HG02943 (cell line): ENCODE measurements around the gene ZXDC.

Experiments
- ATAC-seq: cut with Tn5 transposase; IDR thresholded peaks from one replicate; pipeline ENCODE4 v1.9.1; 2021; ENCODE audit warnings: mild to moderate bottlenecking, low read depth, moderate library complexity; ENCODE audit not compliant: unreplicated experiment

Gene ZXDC

GRCh38 chr3:126439346-126439967 lies 36.2 kb downstream of the ZXDC start:
- ATAC-seq, result no peak

- no peak for ATAC-seq
Observed at GRCh38 chr3:126438746-126439145, 36.9 kb downstream of the ZXDC start.

GRCh38 chr3:126438186-126438585 lies 37.5 kb downstream of the ZXDC start:
- no peak for ATAC-seq

GRCh38 chr3:126436826-126437717 lies 38.6 kb downstream of the ZXDC start:
- ATAC-seq, result no peak

GRCh38 chr3:126435456-126436315 lies 40.0 kb downstream of the ZXDC start:
- no peak for ATAC-seq

GRCh38 chr3:126434931-126435411 lies 40.7 kb downstream of the ZXDC start:
- ATAC-seq, result no peak

GRCh38 chr3:126434264-126434590 lies 41.5 kb downstream of the ZXDC start:
- ATAC-seq, result no peak

- no peak for ATAC-seq
Observed at GRCh38 chr3:126433496-126434263, 42.0 kb downstream of the ZXDC start.

- ATAC-seq, result no peak
Observed at GRCh38 chr3:126433105-126433430, 42.6 kb downstream of the ZXDC start.

GRCh38 chr3:126432361-126433104 lies 43.2 kb downstream of the ZXDC start:
- ATAC-seq, result no peak

- ATAC-seq, result no peak
Observed at GRCh38 chr3:126431103-126431534, 44.6 kb downstream of the ZXDC start.

- no peak for ATAC-seq
Observed at GRCh38 chr3:126424751-126425150, 50.9 kb downstream of the ZXDC start.

GRCh38 chr3:126424039-126424717 lies 51.5 kb downstream of the ZXDC start:
- no peak for ATAC-seq

GRCh38 chr3:126423191-126424038 lies 52.3 kb downstream of the ZXDC start:
- no peak for ATAC-seq

GRCh38 chr3:126422571-126423091 lies 53.1 kb downstream of the ZXDC start:
- ATAC-seq, result no peak

- no peak for ATAC-seq
Observed at GRCh38 chr3:126422121-126422520, 53.6 kb downstream of the ZXDC start.

GRCh38 chr3:126421573-126422119 lies 54.0 kb downstream of the ZXDC start:
- no peak for ATAC-seq
